Activated naive CD4-positive, alpha-beta T cell treated with anti-CD3 and anti-CD28 coated beads, Interleukin-2, amount 50 U/mL, for 72 hours (primary cell): Measurements from ENCODE around the gene TBRG4. TPM values are rescaled to one million over a fixed set of nuclear protein-coding genes. Genes with fewer than 3 reads are reported as not detected.

ENCODE experiments used
- ATAC-seq, 2 donors: fragments of 150-1000 bp; cut with Tn5 transposase; 2 replicates each; pipeline ENCODE4 v1.10.0; 2021; ENCODE audit warnings: mild to moderate bottlenecking in 2 of 2, moderate library complexity in 2 of 2
- DNase-seq, 2 donors: peaks; one replicate each; pipeline ENCODE4 v3.0.0; 2021 to 2022; ENCODE audit warnings: low spot score in 2 of 2
- H3K27ac Mint-ChIP-seq, 2 donors: one replicate each; pipeline ENCODE4 v1.8.0; 2022; ENCODE audit warnings: mild to moderate bottlenecking in 2 of 2, mixed read lengths in 2 of 2
- H3K36me3 Mint-ChIP-seq, 2 donors: one replicate each; pipeline ENCODE4 v1.8.0; 2022; ENCODE audit warnings: mixed read lengths in 2 of 2
- H3K9me3 Mint-ChIP-seq, 2 donors: one replicate each; pipeline ENCODE4 v1.8.0; 2022; ENCODE audit warnings: mixed read lengths in 2 of 2
- total RNA-seq, 2 donors: library from RNA; stranded (reverse); gene quantifications; one replicate each; pipeline ENCODE4 v1.2.3, GENCODE V29; 2022

TBRG4 gene
- total RNA-seq, 2 donors from 2014 or later: 138 to 184 TPM

DNA sequence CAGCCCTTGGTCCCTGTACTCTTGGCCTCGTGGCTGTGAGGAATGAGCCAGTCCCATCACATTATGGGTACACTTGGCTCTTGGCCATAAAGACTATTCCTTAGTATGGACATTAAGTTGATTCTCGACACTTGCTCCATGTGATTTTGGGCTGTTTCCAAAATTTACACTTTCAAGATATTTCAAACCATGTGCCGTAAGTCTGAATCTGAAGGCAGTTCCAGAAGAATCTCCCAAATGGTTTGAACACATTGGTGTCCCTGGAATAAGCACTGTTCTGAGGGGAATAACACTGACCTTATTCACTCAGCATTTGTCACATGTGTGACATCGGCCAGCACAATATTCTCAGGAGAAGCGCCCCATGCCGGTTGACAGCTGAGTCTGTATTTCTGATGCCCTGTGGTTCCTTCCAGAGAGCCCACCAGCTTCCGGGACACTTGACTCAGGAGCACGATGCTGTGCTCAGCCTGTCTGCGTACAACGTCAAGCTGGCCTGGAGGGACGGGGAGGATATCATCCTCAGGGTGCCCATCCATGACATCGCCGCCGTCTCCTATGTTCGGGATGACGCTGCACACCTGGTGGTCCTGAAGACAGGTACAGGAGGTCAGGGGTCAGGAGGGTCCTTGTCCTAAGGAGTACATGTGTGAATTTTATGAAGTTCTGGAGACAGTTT lies 47.3 kb downstream of the TBRG4 start:
- ATAC-seq (no peak), DNase-seq (no peak)
- peak overlapping the region in 1 of 2 donors; percentile 48 for H3K27ac Mint-ChIP-seq
- H3K9me3 Mint-ChIP-seq: no peaks in the 10 kb centered on the region
- H3K36me3 Mint-ChIP-seq: peaks cover 6 to 34% of the 10 kb centered on the region in 2 donors

- Mint-ChIP-seq H3K27ac (peak overlapping the region; percentile 1 to 83), H3K9me3 (peaks cover 0 to 5% of the 10 kb centered on the region in 2 donors), H3K36me3 (peaks cover 6 to 47% of the 10 kb centered on the region in 2 donors)
- ATAC-seq (peak in 1 of 2 donors; percentile 64), DNase-seq (no peak)
Measured at GRCh38 chr7:45061806-45062425, 49.6 kb downstream of the TBRG4 start.

- ATAC-seq (peak in 1 of 2 donors; percentile 60), DNase-seq (no peak)
- peaks cover 6 to 49% of the 10 kb centered on the region in 2 donors for H3K36me3 Mint-ChIP-seq
- H3K9me3 Mint-ChIP-seq: peaks cover 0 to 5% of the 10 kb centered on the region in 2 donors
- peak overlapping the region; percentile 1 to 83 for H3K27ac Mint-ChIP-seq
Measured at GRCh38 chr7:45061352-45061751, 50.1 kb downstream of the TBRG4 start.

- DNase-seq (no peak), ATAC-seq (no peak)
- Mint-ChIP-seq H3K36me3 (peaks cover 6 to 58% of the 10 kb centered on the region in 2 donors), H3K27ac (peak overlapping the region in 1 of 2 donors; percentile 1), H3K9me3 (peaks cover 0 to 5% of the 10 kb centered on the region in 2 donors)
Measured at GRCh38 chr7:45060295-45060694, 51.2 kb downstream of the TBRG4 start.

DNA sequence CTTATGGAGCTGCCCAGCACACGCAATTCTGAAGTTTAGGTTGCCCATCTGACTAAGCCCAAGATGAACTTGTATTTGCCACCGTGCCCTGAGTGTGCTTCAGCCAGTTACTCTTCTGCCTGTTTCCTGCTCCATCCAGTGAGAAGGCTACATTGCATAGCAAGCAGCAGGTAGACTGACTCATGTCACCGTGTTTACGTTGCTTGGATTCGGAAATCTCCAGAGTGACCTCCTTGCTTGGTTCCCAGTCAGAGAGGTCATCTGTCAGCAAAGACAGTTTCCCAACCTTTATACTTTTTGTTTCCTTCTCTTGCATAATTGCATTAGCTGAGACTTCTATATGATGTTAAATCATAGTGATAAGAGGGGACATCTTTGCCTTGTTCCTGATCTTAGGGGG lies 53.6 kb downstream of the TBRG4 start:
- H3K9me3 Mint-ChIP-seq: peaks cover 0 to 5% of the 10 kb centered on the region in 2 donors
- H3K27ac Mint-ChIP-seq: peak overlapping the region in 1 of 2 donors; percentile 51
- peaks cover 0 to 65% of the 10 kb centered on the region in 2 donors for H3K36me3 Mint-ChIP-seq
- no peak for ATAC-seq
- no peak for DNase-seq

GRCh38 chr7:45055594-45056219 lies 55.8 kb downstream of the TBRG4 start:
- Mint-ChIP-seq H3K36me3 (peaks cover 3 to 59% of the 10 kb centered on the region in 2 donors), H3K9me3 (peaks cover 0 to 5% of the 10 kb centered on the region in 2 donors), H3K27ac (peak overlapping the region in 1 of 2 donors; percentile 39)
- ATAC-seq: no peak
- peak in 1 of 2 donors; percentile 18 for DNase-seq

- Mint-ChIP-seq H3K27ac (peak overlapping the region in 1 of 2 donors; percentile 29), H3K36me3 (peaks cover 4 to 52% of the 10 kb centered on the region in 2 donors), H3K9me3 (peaks cover 0 to 5% of the 10 kb centered on the region in 2 donors)
- DNase-seq: no peak
- ATAC-seq: no peak
Measured at GRCh38 chr7:45055016-45055415, 56.5 kb downstream of the TBRG4 start.

DNA sequence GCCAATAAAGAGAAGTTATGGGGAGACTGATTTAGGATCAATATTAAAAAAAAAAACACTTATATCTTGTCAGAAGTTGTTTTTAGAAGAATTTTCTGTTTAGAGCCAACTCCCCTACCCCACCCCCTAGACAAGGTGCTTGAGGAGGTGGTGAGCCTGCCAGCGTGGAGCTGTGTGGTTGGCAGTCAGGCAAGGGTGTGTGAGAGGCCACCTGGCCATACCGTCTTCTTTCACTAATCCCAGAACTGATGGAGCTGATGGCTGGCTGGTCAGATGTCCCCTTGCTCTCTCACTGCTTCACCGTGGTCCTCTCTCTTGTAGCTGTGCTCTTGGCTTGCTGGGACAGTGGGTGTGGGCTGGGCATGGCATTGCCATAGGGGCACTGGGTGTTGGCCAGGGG lies 57.1 kb downstream of the TBRG4 start:
- Mint-ChIP-seq H3K27ac (peak overlapping the region; percentile 25 to 29), H3K36me3 (peaks cover 4 to 51% of the 10 kb centered on the region in 2 donors), H3K9me3 (peaks cover 0 to 5% of the 10 kb centered on the region in 2 donors)
- no peak for ATAC-seq
- peak in 1 of 2 donors; percentile 33 for DNase-seq

DNA sequence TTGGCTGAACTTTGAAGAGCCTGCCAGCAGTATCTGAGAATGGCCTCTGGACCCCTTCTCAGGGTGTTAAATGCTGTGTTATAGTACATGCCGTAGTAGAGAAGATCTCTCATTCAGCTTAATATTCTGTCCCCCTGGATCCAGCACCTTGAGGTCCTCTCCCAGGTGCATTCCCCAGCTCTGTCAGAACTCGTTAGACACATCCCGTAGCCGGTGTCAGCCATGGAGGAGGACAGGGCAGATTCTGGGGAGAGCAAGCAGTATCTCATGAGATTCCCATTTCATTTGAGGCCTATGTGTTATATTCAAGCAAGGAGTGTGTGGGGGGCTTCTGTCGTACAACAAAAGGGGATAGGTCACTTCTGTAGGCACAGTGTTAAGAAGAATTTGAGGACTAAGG lies 57.6 kb downstream of the TBRG4 start:
- Mint-ChIP-seq H3K27ac (peak overlapping the region in 1 of 2 donors; percentile 71), H3K9me3 (peaks cover 0 to 5% of the 10 kb centered on the region in 2 donors), H3K36me3 (peaks cover 4 to 51% of the 10 kb centered on the region in 2 donors)
- DNase-seq: no peak
- ATAC-seq: no peak

GRCh38 chr7:45053401-45053800 lies 58.1 kb downstream of the TBRG4 start:
- DNase-seq (peak in 1 of 2 donors; percentile 30), ATAC-seq (no peak)
- Mint-ChIP-seq H3K36me3 (peaks cover 4 to 49% of the 10 kb centered on the region in 2 donors), H3K27ac (peak overlapping the region in 1 of 2 donors; percentile 71), H3K9me3 (peaks cover 0 to 5% of the 10 kb centered on the region in 2 donors)

DNA sequence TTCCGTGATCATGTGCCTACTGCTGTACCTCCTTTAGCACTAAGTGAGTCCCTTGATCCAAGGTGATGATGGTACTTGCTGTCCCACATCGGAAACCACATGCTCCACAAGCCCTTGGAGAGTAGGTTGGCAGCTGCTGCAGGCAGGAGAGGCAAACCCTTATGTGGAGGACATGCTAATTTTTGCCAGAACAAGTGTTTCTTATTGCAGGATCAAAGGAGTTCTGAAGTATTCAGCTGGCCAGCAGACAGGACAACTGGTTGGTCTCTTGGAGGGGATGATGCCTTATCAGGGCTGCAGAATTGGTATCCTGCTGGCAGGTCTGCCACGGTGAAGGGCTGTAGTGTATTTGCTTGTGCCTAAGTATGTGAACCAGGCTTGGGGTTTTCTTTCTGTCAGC lies 59.5 kb downstream of the TBRG4 start:
- ATAC-seq (no peak), DNase-seq (peak in 1 of 2 donors; percentile 14)
- peaks cover 4 to 35% of the 10 kb centered on the region in 2 donors for H3K36me3 Mint-ChIP-seq
- H3K9me3 Mint-ChIP-seq: no peaks in the 10 kb centered on the region
- H3K27ac Mint-ChIP-seq: peak overlapping the region; percentile 71 to 89

GRCh38 chr7:45050198-45050597 lies 61.3 kb downstream of the TBRG4 start:
- H3K27ac Mint-ChIP-seq: peak overlapping the region in 1 of 2 donors; percentile 71
- no peaks in the 10 kb centered on the region for H3K9me3 Mint-ChIP-seq
- peaks cover 4 to 23% of the 10 kb centered on the region in 2 donors for H3K36me3 Mint-ChIP-seq
- DNase-seq (no peak), ATAC-seq (no peak)

Other genes starting within 250 kb of the TBRG4 start
- 10 to 100 TPM; 18.0 to 22.0 TPM for gene PURB, start 226.2 kb downstream of the TBRG4 start, total RNA-seq
- 100 to 1,000 TPM; 361 to 532 TPM for gene MYO1G, start 132.7 kb downstream of the TBRG4 start, total RNA-seq
- 100 to 1,000 TPM in 1 of 2 donors, 10 to 100 TPM in 1; 79.2 to 130 TPM for gene CCM2, start 111.5 kb downstream of the TBRG4 start, total RNA-seq
- gene NACAD, start 22.7 kb downstream of the TBRG4 start, total RNA-seq: under 1 TPM; 0.09 to 0.19 TPM
- gene RAMP3, start 46.1 kb upstream of the TBRG4 start, total RNA-seq: under 1 TPM in 1 of 2 donors, not detected in 1; 0.50 TPM